Heart left ventricle (tissue), 16 donors: ENCODE measurements around the gene MDP1. TPM values are rescaled to one million over a fixed set of nuclear protein-coding genes. Genes with fewer than 3 reads are reported as not detected.

Source experiments
- ATAC-seq, 4 donors: fragments of 200-7000 bp; cut with Tn5 transposase; one replicate each; pipeline ENCODE4 v1.9.1; 2020 to 2022; ENCODE audit warnings: moderate library complexity in 4 of 4, mild to moderate bottlenecking in 3 of 4, moderate number of reproducible peaks in 1 of 4
- DNase-seq, 5 donors: peaks; one replicate each; pipeline ENCODE4 v3.0.0-alpha.2; 2020
- H3K27ac ChIP-seq, 12 donors: fragments of 200-600 bp; sonication (generic) in 4 of 12; one replicate each; pipeline versions ENCODE4 v1.5.0 to v1.8.0; 2016 to 2022; ENCODE audit warnings: mild to moderate bottlenecking in 2 of 12
- H3K27me3 ChIP-seq, 9 donors: fragments of 200-600 bp; sonication (generic) in 2 of 9; one replicate each; pipeline versions ENCODE4 v1.5.1 to v1.8.0; 2016 to 2022; ENCODE audit warnings: mild to moderate bottlenecking in 3 of 9
- H3K36me3 ChIP-seq, 9 donors: fragments of 200-600 bp; sonication (generic) in 2 of 9; one replicate each; pipeline versions ENCODE4 v1.5.0 to v1.8.0; 2018 to 2022; ENCODE audit warnings: mild to moderate bottlenecking in 2 of 9
- H3K4me1 ChIP-seq, 12 donors: fragments of 200-600 bp; sonication (generic) in 4 of 12; one replicate each; pipeline versions ENCODE4 v1.5.0 to v1.8.0; 2016 to 2022; ENCODE audit warnings: mild to moderate bottlenecking in 3 of 12
- H3K4me3 ChIP-seq, 12 donors: fragments of 200-600 bp; sonication (generic) in 4 of 12; one replicate each; pipeline versions ENCODE4 v1.5.0 to v1.8.0; 2017 to 2022; ENCODE audit warnings: mild to moderate bottlenecking in 9 of 12, moderate library complexity in 4 of 12
- H3K9me3 ChIP-seq, 12 donors: fragments of 200-600 bp; sonication (generic) in 4 of 12; one replicate each; pipeline versions ENCODE4 v1.5.0 to v1.8.0; 2016 to 2022; ENCODE audit warnings: mild to moderate bottlenecking in 1 of 12
- CTCF ChIP-seq, 12 donors: fragments of 200-600 bp; sonication (generic) in 4 of 12; IDR thresholded peaks; one replicate each; pipeline versions ENCODE4 v1.5.0 to v1.8.0; 2018 to 2022; ENCODE audit warnings: antibody characterized with exemption in 12 of 12, mild to moderate bottlenecking in 5 of 12
- POLR2A ChIP-seq, 2 donors: fragments of 450-650 bp; IDR thresholded peaks; one replicate each; pipeline ENCODE4 v1.6.1; 2017; ENCODE audit warnings: antibody characterized with exemption in 2 of 2, mild to moderate bottlenecking in 2 of 2, moderate library complexity in 2 of 2
- WGBS, 4 donors: extraction: QIAGEN DNeasy Blood & Tissue Kit in 2 of 4; methylation state at CpG; one replicate each; pipeline versions ENCODE4 v1.1.5 to v1.1.7; 2013 to 2018; 5-methylcytosine and 5-hydroxymethylcytosine counted together
- intact Hi-C, 10 donors: fragments of 100-400 bp; cut with DNase I; formaldehyde crosslinking; loops; one replicate each; pipeline versions ENCODE4 v1.11.1 to v1.14.2; 2022
- polyA plus RNA-seq, 2 donors: library from polyadenylated mRNA; stranded (reverse); fragments of 200-250 nt; gene quantifications; one replicate each; pipeline ENCODE4 v1.2.3, GENCODE V29; 2013
- total RNA-seq, 9 donors: library from RNA; depleted of rRNA in 2 of 9; stranded (reverse); fragments of >200 nt in 2 of 9; fragmentation: NEBNext Ultra II Directional in 3 of 9; extraction: Animal tissue kit (Norgen Biotek cat#: 25700) in 3 of 9; gene quantifications; one replicate each; pipeline versions ENCODE4 v1.1.0 to v1.2.4, GENCODE V29; 2016 to 2023
- donor health status: ischemic (EF 13 %, LVEDD 7.1; RV severe dilation, severe dysfunction).
- donor health status: healthy with polysubstance abuse.
- donor health status: DM: no; HTN: yes; CAD: no.
- donor health status: DM: no; HTN: no; CAD: no.
- donor health status: ischemic (EF 25% LVEDD 6.9; RV normal size, moderate dysfunction).
- donor health status: ischemic (EF 25% LVEDD 5.7; RV mildly dilated, moderate dysfunction).
- donor health status: healthy.
- donor health status: DM: yes; HTN: yes; CAD: no.
- donor health status: ischemic (EF 35%, LVEDD 5.7; RV mildly dilated, moderate dysfunction).
- donor health status: nonischemic (EF 11% LVEDD 7.7; RV severe dilation, severe dysfunction).
- donor health status: DM: yes; HTN: yes; CAD: no.
- donor health status: PGD.
- donor health status: ischemic (EF 29% LVEDD 5.4; RV normal size, mild dysfunction).
- donor health status: nonischemic (EF 23%, LVEDD 6.1; RV moderate dilation, normal function).

MDP1 gene
- total and polyA plus RNA-seq, 11 donors: 12.8 to 26.5 (median 16.1) TPM

GRCh38 chr14:24235804-24236688 is 20.2 kb upstream of the MDP1 start:
- H3K27ac ChIP-seq: peak overlapping the region in 1 of 12 donors; percentile 6
- intact Hi-C loops: no loop called here
- H3K27me3 ChIP-seq: no peaks in the 10 kb centered on the region
- WGBS, 4 donors: 88 to 95% (median 92%) methylated on average over 5 of the region's 5 CpGs
- no peak for TF ChIP-seq CTCF (IDR thresholded peaks at IDR 0.05)
- no peak for TF ChIP-seq POLR2A (IDR thresholded peaks at IDR 0.05)
- ATAC-seq: no peak
- H3K4me1 ChIP-seq: peaks cover 18 to 71% (median 52%) of the 10 kb centered on the region in 12 donors
- no peak for DNase-seq
- no peak overlapping the region for H3K4me3 ChIP-seq
- peaks cover 0 to 73% (median 70%) of the 10 kb centered on the region in 9 donors for H3K36me3 ChIP-seq
- no peaks in the 10 kb centered on the region for H3K9me3 ChIP-seq

GRCh38 chr14:24234095-24235005 is 18.5 kb upstream of the MDP1 start:
- TF ChIP-seq CTCF (IDR thresholded peaks at IDR 0.05) (no peak), POLR2A (IDR thresholded peaks at IDR 0.05) (no peak)
- Histone ChIP-seq H3K27me3 (no peaks in the 10 kb centered on the region), H3K4me1 (peaks cover 4 to 61% (median 39%) of the 10 kb centered on the region in 12 donors), H3K27ac (peak overlapping the region in 2 of 12 donors; percentile 95 to 98), H3K9me3 (no peaks in the 10 kb centered on the region), H3K36me3 (peaks cover 0 to 56% (median 53%) of the 10 kb centered on the region in 9 donors), H3K4me3 (peak overlapping the region in 4 of 12 donors; percentile 70 to 99 (median 86))
- intact Hi-C loops: loop anchor here in 2 of 10 donors (5.0 kb wide), 2 partner anchors 92 to 203 kb away; partner anchors contain the start of gene EMC9 (in 1 of the 2)
- ATAC-seq (no peak), DNase-seq (no peak)
- WGBS, 4 donors: 86 to 93% (median 91%) methylated on average over 3 of the region's 3 CpGs

GRCh38 chr14:24233538-24233866 is 17.6 kb upstream of the MDP1 start:
- peak overlapping the region in 9 of 12 donors; percentile 85 to 98 (median 93) for H3K27ac ChIP-seq
- peaks cover 0 to 55% (median 35%) of the 10 kb centered on the region in 12 donors for H3K4me1 ChIP-seq
- 67 to 81% (median 68%) methylated on average over 2 of the region's 2 CpGs for WGBS, 4 donors
- H3K9me3 ChIP-seq: no peaks in the 10 kb centered on the region
- intact Hi-C loops: loop anchor here in 3 of 10 donors (2.0 to 5.0 kb wide), 3 partner anchors 39 to 204 kb away; partner anchors contain the start of genes EMC9 (in 1 of the 3) and TM9SF1 (in 1 of the 3)
- ATAC-seq (no peak), DNase-seq (no peak)
- no peaks in the 10 kb centered on the region for H3K27me3 ChIP-seq
- peak overlapping the region; percentile 55 to 99 (median 88) for H3K4me3 ChIP-seq
- peaks cover 0 to 51% (median 44%) of the 10 kb centered on the region in 9 donors for H3K36me3 ChIP-seq
- TF ChIP-seq CTCF (IDR thresholded peaks at IDR 0.05) (no peak), POLR2A (IDR thresholded peaks at IDR 0.05) (no peak)
